ENCODE results near the gene NNT.

DNA sequence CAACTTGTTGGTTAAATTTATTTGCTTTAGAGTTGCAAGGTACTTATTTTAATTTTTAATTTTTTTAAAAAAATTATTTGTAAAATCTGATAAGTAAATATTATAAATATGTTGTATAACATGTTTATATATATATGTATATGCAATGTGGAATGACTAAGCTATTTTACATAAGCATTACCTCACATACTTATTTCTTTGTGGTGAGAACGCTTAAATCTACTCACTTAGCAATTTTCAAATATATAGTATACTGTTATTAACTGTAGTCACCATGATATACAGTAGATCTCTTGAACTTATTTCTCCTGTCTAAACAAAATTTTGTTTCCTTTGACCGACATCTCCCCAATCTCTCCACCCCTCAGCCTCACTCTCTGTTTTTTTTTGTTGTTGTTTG lies 147.8 kb downstream of the NNT start:
- TF ChIP-seq, protein P1, sequence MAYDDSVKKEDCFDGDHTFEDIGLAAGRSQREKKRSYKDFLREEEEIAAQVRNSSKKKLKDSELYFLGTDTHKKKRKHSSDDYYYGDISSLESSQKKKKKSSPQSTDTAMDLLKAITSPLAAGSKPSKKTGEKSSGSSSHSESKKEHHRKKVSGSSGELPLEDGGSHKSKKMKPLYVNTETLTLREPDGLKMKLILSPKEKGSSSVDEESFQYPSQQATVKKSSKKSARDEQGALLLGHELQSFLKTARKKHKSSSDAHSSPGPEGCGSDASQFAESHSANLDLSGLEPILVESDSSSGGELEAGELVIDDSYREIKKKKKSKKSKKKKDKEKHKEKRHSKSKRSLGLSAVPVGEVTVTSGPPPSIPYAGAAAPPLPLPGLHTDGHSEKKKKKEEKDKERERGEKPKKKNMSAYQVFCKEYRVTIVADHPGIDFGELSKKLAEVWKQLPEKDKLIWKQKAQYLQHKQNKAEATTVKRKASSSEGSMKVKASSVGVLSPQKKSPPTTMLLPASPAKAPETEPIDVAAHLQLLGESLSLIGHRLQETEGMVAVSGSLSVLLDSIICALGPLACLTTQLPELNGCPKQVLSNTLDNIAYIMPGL (CRISPR knock-in tag; IDR thresholded peaks at IDR 0.05; ENCODE audit: borderline replicate concordance in 1 of 2, low read depth in 1 of 2): no peak
- no peak for TF ChIP-seq GATA4 (IDR thresholded peaks at IDR 0.05; ENCODE audit: borderline replicate concordance, low read depth)
- TF ChIP-seq HOXA9 (CRISPR knock-in tag; IDR thresholded peaks at IDR 0.05; ENCODE audit: borderline replicate concordance): no peak
- no peak for TF ChIP-seq ELF4 (CRISPR knock-in tag; IDR thresholded peaks at IDR 0.05; ENCODE audit: borderline replicate concordance)
- TF ChIP-seq NBN (conservative IDR thresholded peaks at IDR 0.05): no peak
- TF ChIP-seq POLR2A (IDR thresholded peaks at IDR 0.05; ENCODE audit: insufficient read depth in 1 of 2, low read depth in 2 of 2, low read length in 2 of 2): no peak
- TF ChIP-seq ZNF782 (CRISPR knock-in tag; IDR thresholded peaks at IDR 0.05; ENCODE audit: borderline replicate concordance): no peak
- no peak for TF ChIP-seq ZNF12 (CRISPR knock-in tag; IDR thresholded peaks at IDR 0.05)
- no peak for TF ChIP-seq EZH2 (conservative IDR thresholded peaks at IDR 0.05; ENCODE audit: low read depth, low read length)
- TF ChIP-seq ZNF776 (CRISPR knock-in tag; IDR thresholded peaks at IDR 0.05): no peak
- TF ChIP-seq TARDBP (CRISPR knock-in tag; IDR thresholded peaks at IDR 0.05): no peak
- no peak for TF ChIP-seq JUN (CRISPR knock-in tag; IDR thresholded peaks at IDR 0.05)

All from HepG2 (cell line).